B cell (primary cell): ENCODE data around the gene HLA-B. TPM values are rescaled to one million over a fixed set of nuclear protein-coding genes. Genes with fewer than 3 reads are reported as not detected.

ENCODE experiments used
- ATAC-seq: fragments of 200-7000 bp; cut with Tn5 transposase; one replicate; pipeline ENCODE4 v1.10.0; 2021; ENCODE audit warnings: low read depth, mild to moderate bottlenecking, moderate number of reproducible peaks, moderate library complexity
- CTCF ChIA-PET: fragments of 350-600 bp; sonication (Branson Sonifier 250); formaldehyde crosslinking; loops from one replicate; lab custom pipeline; 2021; ENCODE audit warnings: antibody characterized with exemption, inconsistent platforms; lab: Charles Lee
- POLR2A ChIA-PET: fragments of 350-600 bp; sonication (Branson Sonifier 250); formaldehyde crosslinking; loops from one replicate; lab custom pipeline; 2021; ENCODE audit warnings: antibody characterized with exemption; lab: Charles Lee
- DNase-seq: peaks from one replicate; pipeline ENCODE4 v3.0.0; 2013
- H2AFZ ChIP-seq: 2 replicates; pipeline ENCODE4 v1.6.1; 2012; ENCODE audit warnings: mild to moderate bottlenecking, low read depth, low read length; ENCODE audit not compliant: insufficient read depth, poor library complexity, severe bottlenecking
- H3K27ac ChIP-seq, 2 donors: 1 replicate in 1 of 2; 2 replicates in 1 of 2; pipeline ENCODE4 v1.5.1; 2012 to 2013; ENCODE audit warnings: low read length in 2 of 2, mild to moderate bottlenecking in 2 of 2, moderate library complexity in 1 of 2
- H3K27me3 ChIP-seq, 4 experiments: fragments of 200-600 bp in 1 of 4; sonication (generic) in 1 of 4; replicated peaks in 1 of 4; 1 replicate in 2 of 4; 2 replicates in 2 of 4; pipeline versions ENCODE4 v1.6.1 to v1.7.0; 2013 to 2016; ENCODE audit warnings: low read length in 3 of 4, mild to moderate bottlenecking in 2 of 4, mixed read lengths in 1 of 4, moderate library complexity in 1 of 4; ENCODE audit not compliant: insufficient read depth in 4 of 4, control insufficient read depth in 3 of 4; ENCODE audit errors: control extremely low read depth in 1 of 4
- H3K36me3 ChIP-seq, 2 experiments: replicated peaks in 1 of 2; 1 replicate in 1 of 2; 2 replicates in 1 of 2; pipeline versions ENCODE4 v1.6.1 to v1.7.1; 2013; ENCODE audit warnings: low read length in 1 of 2; ENCODE audit not compliant: insufficient read depth in 2 of 2, control insufficient read depth in 1 of 2; ENCODE audit errors: control extremely low read depth in 1 of 2, extremely low read depth in 1 of 2
- H3K4me1 ChIP-seq, 2 donors: fragments of 200-600 bp in 1 of 2; sonication (generic) in 1 of 2; 1 replicate in 1 of 2; 2 replicates in 1 of 2; pipeline versions ENCODE4 v1.5.1 to v1.6.1; 2013 to 2017; ENCODE audit warnings: low read length in 2 of 2; ENCODE audit not compliant: control insufficient read depth in 2 of 2, insufficient read depth in 2 of 2
- H3K4me2 ChIP-seq: replicated peaks from 2 replicates; pipeline ENCODE3; 2012; ENCODE audit warnings: mild to moderate bottlenecking, low read depth, low read length; ENCODE audit not compliant: poor library complexity, severe bottlenecking
- H3K4me3 ChIP-seq, 5 experiments: fragments of 200-600 bp in 1 of 5; sonication (generic) in 1 of 5; 1 replicate in 3 of 5; 2 replicates in 2 of 5; pipeline versions ENCODE4 v1.5.1 to v1.7.0; 2011 to 2016; ENCODE audit warnings: low read length in 4 of 5, mild to moderate bottlenecking in 4 of 5, low read depth in 2 of 5, control low read depth in 1 of 5, moderate library complexity in 1 of 5; ENCODE audit not compliant: insufficient read depth in 1 of 5; ENCODE audit errors: control extremely low read depth in 1 of 5, extremely low read depth in 1 of 5
- H3K79me2 ChIP-seq: fragments of 200-600 bp; sonication (generic); one replicate; pipeline ENCODE4 v1.6.0; 2016; ENCODE audit warnings: low read length; ENCODE audit not compliant: control insufficient read depth, insufficient read depth
- H3K9ac ChIP-seq: fragments of 200-600 bp; sonication (generic); 2 replicates; pipeline ENCODE4 v1.6.1; 2017; ENCODE audit warnings: mild to moderate bottlenecking, low read length, moderate library complexity
- H3K9me3 ChIP-seq, 3 donors: one replicate each; pipeline versions ENCODE4 v1.6.1 to v1.7.1; 2013; ENCODE audit warnings: low read length in 2 of 3; ENCODE audit not compliant: control insufficient read depth in 2 of 3, insufficient read depth in 1 of 3; ENCODE audit errors: control extremely low read depth in 1 of 3
- H4K20me1 ChIP-seq: 2 replicates; pipeline ENCODE4 v1.6.0; 2012; ENCODE audit warnings: mild to moderate bottlenecking, low read length; ENCODE audit not compliant: insufficient read depth, control insufficient read depth, poor library complexity, severe bottlenecking
- H3K27ac Mint-ChIP-seq: one replicate; pipeline ENCODE4 v1.8.0; 2021; ENCODE audit warnings: mixed read lengths
- H3K27me3 Mint-ChIP-seq: one replicate; pipeline ENCODE4 v1.8.0; 2021; ENCODE audit warnings: mixed read lengths
- H3K4me1 Mint-ChIP-seq: one replicate; pipeline ENCODE4 v1.8.0; 2021; ENCODE audit warnings: mixed read lengths
- H3K4me3 Mint-ChIP-seq: one replicate; pipeline ENCODE4 v1.8.0; 2021; ENCODE audit warnings: mixed read lengths
- H3K9me3 Mint-ChIP-seq: one replicate; pipeline ENCODE4 v1.8.0; 2022; ENCODE audit warnings: mixed read lengths; ENCODE audit not compliant: insufficient read depth
- EZH2 ChIP-seq: IDR thresholded peaks from 2 replicates; pipeline ENCODE4 v1.6.1; 2012; ENCODE audit warnings: borderline replicate concordance, low read depth, mild to moderate bottlenecking, moderate library complexity, low read length; ENCODE audit not compliant: insufficient read depth, poor library complexity, severe bottlenecking
- WGBS: methylation state at CpG from one replicate; pipeline ENCODE4 v1.1.5; 2013; ENCODE audit warnings: missing lambda C conversion rate; ENCODE audit not compliant: insufficient coverage; 5-methylcytosine and 5-hydroxymethylcytosine counted together
- intact Hi-C: fragments of 100-400 bp; cut with micrococcal nuclease; formaldehyde crosslinking; loops from one replicate; pipeline ENCODE4 v1.10.0; 2022
- polyA plus RNA-seq: library from polyadenylated mRNA; depleted of rRNA; stranded (reverse); fragments of >200 nt; gene quantifications from 2 replicates; pipeline ENCODE4 v1.2.3, GENCODE V29; 2012
- total RNA-seq, 2 donors: library from RNA; stranded (reverse); fragments of 120-200 nt in 1 of 2; gene quantifications; 1 replicate in 1 of 2; 2 replicates in 1 of 2; pipeline versions ENCODE4 v1.2.3 to v1.2.4, GENCODE V29; 2013 to 2022
- TF ChIP-seq, protein P1 (sequence below): fragments of 200-600 bp; IDR thresholded peaks from one replicate; pipeline ENCODE4 v1.8.0; 2022; ENCODE audit warnings: antibody characterized with exemption, mild to moderate bottlenecking

HLA-B gene
- total and polyA plus RNA-seq, 2 donors (not counting 1 experiment from before 2014, with no cell fraction given), result 4,028 to 7,345 TPM

DNA sequence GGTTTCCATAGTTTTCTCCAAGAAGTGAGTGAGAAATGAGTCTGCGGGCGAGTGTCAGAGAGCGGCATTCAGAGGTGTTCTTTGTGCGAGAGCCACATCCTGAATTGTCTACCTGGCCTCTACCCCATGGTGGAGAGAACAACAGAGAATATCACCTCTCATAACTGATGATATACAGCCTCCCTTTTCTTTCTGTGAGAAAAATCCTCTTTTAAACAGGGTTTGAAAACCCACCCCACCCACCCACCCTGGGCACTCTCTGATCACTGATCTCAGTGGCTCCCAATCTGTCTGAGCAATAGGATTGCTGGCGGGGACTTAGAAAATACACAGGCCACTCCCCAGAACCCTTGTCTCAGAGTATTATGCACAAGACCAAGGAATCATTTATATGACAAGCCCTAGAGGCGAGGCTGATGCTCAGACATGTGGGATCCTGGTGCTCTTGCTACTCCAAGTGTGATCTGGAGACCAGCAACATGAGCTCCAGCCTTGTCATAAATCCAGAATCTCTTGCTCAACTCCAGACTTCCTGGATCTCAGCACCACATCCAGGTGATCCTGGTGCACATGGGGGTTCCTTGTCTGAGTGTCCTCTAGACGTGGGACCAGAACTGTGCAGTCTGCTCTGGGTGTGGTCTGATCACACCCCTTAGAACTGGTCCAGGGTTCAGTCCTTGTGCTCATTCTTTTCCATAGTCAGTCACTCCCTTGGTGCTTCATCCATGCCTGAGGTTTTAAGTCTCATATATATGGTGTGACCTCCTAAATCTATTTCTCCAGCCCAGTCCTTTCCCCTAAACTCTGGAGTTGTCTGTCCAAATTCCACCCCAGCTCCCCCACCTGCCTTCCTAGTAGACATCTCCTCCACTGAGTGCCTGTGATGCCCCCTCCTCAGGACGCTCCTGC lies 5.3 kb downstream of the HLA-B start:
- intact Hi-C loops, result loop anchor here (5.0 to 10.0 kb wide), 2 partner anchors 44 to 737 kb away; partner anchors contain the start of genes MRPS18B and PPP1R10
- ChIA-PET POLR2A (interaction anchor here (0.7 to 2.0 kb wide), 2 partner anchors 79 to 82 kb away, joined by 3 to 6 read pairs; no protein-coding TSS in a partner anchor), CTCF (interaction anchor here (4.2 kb wide), 1 partner anchor 15 kb away, joined by 21 read pairs; no protein-coding TSS in a partner anchor)
- Mint-ChIP-seq H3K4me3 (peak overlapping the region; percentile 99), H3K9me3 (no peaks in the 10 kb centered on the region), H3K4me1 (peaks cover 67% of the 10 kb centered on the region), H3K27me3 (no peaks in the 10 kb centered on the region), H3K27ac (peak overlapping the region; percentile 81)
- peaks cover 51 to 57% of the 10 kb centered on the region in 2 donors for H3K4me1 ChIP-seq
- WGBS, result 73% methylated on average over 3 of the region's 8 CpGs
- peak overlapping the region; percentile 92 for H3K4me2 ChIP-seq
- no peak overlapping the region for H3K4me3 ChIP-seq
- H4K20me1 ChIP-seq, result peaks cover 58% of the 10 kb centered on the region
- TF ChIP-seq, protein P1, sequence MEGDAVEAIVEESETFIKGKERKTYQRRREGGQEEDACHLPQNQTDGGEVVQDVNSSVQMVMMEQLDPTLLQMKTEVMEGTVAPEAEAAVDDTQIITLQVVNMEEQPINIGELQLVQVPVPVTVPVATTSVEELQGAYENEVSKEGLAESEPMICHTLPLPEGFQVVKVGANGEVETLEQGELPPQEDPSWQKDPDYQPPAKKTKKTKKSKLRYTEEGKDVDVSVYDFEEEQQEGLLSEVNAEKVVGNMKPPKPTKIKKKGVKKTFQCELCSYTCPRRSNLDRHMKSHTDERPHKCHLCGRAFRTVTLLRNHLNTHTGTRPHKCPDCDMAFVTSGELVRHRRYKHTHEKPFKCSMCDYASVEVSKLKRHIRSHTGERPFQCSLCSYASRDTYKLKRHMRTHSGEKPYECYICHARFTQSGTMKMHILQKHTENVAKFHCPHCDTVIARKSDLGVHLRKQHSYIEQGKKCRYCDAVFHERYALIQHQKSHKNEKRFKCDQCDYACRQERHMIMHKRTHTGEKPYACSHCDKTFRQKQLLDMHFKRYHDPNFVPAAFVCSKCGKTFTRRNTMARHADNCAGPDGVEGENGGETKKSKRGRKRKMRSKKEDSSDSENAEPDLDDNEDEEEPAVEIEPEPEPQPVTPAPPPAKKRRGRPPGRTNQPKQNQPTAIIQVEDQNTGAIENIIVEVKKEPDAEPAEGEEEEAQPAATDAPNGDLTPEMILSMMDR, result no peak
- no peak for TF ChIP-seq EZH2
- H3K79me2 ChIP-seq, result peaks cover 36% of the 10 kb centered on the region
- DNase-seq (peak; percentile 65), ATAC-seq (peak; percentile 11)
- H3K9ac ChIP-seq, result no peak overlapping the region
- no peak overlapping the region for H2AFZ ChIP-seq
- peak overlapping the region in 1 of 2 donors; percentile 19 for H3K27ac ChIP-seq
- H3K27me3 ChIP-seq, result no peaks in the 10 kb centered on the region
- peaks cover 2 to 36% of the 10 kb centered on the region in 2 experiments for H3K36me3 ChIP-seq
- H3K9me3 ChIP-seq, result no peaks in the 10 kb centered on the region
